ENCODE measurements around the gene ATP12A.

ATP12A gene

DNA sequence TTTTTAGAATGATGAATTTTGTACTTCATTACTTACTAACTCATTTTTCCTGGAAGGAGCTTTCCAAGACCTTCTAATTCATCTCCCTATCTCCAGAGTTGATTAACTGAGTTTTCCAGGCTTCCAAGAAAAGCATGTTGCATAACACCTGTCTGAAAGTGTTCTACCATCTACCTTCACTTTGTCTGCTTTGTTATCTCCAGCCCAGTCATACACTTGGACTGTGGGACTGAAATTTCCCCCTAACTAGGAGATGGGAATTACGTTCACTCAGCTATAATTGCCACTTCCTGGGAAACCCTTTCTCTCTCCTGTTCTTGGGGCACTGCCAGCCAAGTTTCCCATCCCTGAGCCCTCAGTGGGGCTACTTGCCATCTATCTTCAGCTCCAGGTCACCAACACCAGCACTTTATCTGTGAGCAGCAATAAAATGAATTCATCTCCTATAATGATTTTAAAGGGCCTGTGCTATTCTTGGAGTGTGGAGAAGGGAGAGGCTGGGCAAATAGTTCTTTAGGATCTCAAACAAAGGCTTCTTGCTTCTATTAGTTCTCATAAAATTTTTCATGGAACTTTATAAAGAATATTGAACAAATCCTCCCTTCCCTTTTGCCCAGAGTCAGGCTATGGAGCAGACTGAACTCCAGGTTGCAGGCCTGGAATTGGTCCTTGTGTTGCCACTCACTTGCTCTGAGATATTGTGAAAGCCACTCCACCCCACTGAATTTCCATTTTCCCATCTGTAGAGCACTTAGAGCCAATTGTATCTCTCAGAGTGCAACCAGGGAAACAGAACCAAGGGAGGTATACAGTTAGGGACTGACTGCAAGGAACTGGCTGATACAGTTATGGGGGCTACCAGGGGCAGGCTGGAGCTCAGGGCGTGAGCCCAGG, 17.8 kb upstream of the ATP12A start:
- in situ Hi-C loops (cut with MboI; ENCODE audit: low sequenced_read_pairs) = no loop called here

DNA sequence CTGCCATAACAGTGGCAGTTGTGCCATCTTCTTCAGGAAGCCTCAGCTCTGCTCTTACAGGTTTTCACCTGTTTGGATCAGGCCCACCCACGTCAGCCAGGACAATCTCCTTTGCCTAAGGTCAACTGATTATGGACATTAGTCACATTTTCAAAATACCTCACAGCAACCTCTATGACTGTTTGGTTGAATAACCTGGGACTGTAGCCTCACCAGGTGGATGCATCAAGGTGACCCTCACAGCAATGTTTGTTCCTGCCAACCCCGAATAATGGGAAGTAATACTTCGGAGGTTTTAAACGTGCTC, 17.2 kb upstream of the ATP12A start:
- in situ Hi-C loops (cut with MboI; ENCODE audit: low sequenced_read_pairs) = no loop called here

DNA sequence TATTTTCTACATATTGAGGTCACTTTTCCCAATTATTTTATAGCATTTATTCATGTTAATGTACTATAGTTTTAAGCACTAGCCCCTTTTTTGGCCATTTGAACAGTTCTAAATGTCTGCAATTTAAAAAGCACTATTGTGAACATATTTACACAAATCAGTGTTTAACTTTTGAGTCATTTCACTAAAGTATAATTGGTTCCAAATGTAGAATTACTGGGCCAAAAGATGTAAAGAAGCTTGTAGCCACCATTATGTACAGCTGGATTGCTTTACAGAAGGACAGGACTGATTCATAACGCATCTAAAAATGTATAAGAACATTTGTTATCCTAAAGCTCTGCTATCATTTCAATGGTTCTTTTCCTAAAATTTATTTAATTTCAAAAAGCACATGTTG, 16.6 kb upstream of the ATP12A start:
- in situ Hi-C loops (cut with MboI; ENCODE audit: low sequenced_read_pairs) = no loop called here

DNA sequence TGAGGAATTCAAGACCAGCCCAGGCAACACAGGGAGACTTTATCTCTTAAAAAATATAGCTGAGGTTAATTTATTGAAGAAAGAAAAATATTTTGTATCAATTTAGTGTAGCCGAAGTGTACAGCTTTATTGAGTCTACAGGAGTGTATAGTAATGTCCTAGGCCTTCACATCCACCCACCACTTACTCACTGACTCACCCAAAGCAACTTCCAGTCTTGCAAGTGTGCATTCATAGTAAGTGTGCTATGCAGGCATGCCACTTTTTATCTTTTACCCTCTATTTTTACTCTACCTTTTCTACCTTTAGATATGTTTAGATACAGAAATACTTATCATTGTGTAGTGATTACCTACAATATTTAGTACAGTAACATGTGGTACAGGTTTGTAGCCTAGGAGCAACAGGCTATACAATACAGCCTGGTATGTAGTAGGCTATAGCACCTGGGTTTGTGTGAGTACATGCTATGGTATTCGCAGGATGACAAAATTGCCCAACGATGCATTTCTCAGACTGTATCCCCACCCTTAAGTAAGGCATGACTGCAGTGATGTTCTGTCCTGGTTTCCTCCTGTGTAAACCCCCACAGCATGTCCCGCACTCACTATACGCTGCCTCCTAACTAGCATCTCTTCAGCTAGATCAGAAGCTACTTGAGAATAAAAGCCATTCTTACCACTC, 15.3 kb upstream of the ATP12A start:
- in situ Hi-C loops (cut with MboI; ENCODE audit: low sequenced_read_pairs) = no loop called here

DNA sequence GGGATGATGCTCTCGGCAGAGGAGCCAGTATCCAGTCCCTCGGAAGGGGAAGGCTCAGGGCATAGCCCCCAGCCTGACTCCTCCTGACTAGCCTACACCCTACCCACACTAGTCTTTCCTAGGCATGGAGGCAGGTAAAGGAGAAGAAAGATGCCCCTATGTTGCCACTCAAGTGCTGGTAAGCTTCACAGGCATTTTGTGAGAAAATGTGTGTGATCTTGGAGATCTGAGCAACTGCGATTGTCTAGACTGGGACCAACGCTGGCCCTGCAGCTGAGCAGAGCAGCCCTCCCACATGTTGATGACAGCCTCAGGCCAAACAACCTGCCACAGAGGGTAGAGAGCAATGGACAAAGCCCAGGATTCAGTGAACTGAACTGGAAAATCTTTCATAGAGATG, 11.7 kb upstream of the ATP12A start:
- in situ Hi-C loops (cut with MboI; ENCODE audit: low sequenced_read_pairs) = no loop called here

DNA sequence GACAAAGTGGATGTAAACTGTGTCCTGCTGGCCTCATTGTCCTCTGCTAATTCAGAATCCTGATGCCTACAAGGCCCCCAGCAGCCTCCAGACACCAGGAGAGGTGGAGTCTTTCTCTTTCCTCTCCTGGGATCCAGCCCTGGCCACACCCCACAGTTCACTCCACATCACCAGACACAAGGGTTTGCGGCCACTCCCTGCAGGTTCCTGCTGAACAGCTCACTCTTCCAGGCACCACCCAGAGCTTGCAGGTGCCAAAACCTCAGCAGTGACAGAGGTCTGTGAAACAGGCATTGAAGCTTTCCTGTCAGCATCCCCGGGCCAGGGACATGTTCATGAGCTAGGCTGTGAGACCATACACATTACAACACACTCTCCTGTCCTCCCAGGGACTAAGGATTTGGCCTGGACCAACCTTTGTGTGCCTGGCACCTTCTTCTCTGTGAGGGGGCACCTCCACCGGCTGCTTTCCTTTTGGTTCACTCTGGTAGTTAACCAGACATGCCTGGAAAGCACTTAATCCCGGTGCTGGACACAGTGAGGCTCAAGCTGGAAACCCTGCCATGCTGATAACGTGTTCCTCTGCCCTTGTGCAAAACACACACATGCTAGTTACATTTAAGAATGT, 11.1 kb upstream of the ATP12A start:
- in situ Hi-C loops (cut with MboI; ENCODE audit: low sequenced_read_pairs) = no loop called here

DNA sequence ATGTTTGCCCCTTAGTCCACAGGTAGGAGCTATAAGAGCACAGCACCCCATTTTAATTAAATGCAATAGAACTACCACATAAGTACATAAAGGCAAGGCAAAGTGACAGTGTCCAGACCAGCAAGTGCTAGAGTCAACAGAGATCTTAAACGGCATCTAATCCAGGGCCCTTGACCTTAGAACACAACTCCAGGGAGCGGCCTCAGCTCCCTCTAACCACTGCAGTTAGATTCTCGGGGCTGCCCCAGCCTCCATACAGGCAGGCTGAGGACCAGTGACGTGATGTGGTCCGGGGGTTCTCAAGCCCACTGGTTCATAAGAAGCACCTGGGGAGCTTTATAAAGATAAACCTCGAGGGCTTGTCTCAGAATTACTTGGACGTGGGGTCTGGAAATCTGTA, 10.0 kb upstream of the ATP12A start:
- in situ Hi-C loops (cut with MboI; ENCODE audit: low sequenced_read_pairs) = no loop called here

DNA sequence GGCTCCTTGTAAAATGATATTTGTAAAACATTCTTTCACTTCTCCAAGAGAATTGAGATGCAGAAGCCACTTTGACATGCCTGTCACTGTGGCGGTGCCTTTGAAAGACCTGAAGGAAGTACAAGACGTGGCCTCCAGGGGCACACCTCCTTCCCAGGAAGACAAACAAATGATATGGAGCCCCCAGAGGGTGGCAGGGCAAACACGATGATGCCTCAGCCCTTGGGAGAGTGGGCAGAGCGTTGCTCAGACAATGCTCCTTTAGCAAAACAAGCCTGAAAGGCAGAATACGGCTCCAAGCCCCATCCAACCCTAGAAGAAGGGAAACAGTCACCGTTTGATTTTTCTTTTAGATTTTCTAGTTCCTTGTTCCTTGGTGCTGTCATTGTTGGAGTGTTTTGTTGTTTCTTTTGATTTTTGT, 9.2 kb upstream of the ATP12A start:
- in situ Hi-C loops (cut with MboI; ENCODE audit: low sequenced_read_pairs) = no loop called here

DNA sequence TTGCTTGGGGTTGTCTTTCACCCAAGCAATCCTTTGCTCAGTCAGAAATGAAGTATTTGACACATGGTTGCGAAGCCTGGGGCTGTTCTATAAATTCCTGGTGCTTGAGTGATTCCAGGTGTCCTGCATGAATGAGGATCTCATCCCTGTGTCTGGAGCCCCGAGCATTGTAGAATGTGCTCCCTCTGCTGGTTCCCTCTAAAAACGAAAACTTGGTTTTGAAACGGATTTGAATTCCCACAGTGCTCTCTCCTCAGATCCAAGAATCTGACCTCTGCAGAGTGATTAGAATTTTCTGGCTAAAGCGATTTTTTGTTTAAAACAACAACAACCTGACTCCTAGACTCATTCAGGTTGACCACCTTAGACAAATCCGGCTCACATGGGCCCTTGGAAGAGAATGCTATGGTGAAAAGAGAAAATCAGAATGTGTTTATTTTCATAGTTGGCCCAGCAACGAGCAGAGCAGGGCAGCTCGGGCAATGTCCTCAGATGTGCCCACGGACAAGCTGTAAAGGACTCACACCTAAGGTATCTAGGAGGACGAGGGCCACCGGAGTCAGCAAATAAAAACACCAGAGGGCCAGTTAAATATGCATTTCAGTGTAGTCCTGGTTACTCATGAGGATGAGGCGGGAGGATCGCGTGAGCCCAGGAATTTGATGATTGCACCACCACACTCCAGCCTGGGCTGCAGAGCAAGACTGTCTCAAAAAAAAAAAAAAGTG, 8.7 kb upstream of the ATP12A start:
- in situ Hi-C loops (cut with MboI; ENCODE audit: low sequenced_read_pairs) = no loop called here

DNA sequence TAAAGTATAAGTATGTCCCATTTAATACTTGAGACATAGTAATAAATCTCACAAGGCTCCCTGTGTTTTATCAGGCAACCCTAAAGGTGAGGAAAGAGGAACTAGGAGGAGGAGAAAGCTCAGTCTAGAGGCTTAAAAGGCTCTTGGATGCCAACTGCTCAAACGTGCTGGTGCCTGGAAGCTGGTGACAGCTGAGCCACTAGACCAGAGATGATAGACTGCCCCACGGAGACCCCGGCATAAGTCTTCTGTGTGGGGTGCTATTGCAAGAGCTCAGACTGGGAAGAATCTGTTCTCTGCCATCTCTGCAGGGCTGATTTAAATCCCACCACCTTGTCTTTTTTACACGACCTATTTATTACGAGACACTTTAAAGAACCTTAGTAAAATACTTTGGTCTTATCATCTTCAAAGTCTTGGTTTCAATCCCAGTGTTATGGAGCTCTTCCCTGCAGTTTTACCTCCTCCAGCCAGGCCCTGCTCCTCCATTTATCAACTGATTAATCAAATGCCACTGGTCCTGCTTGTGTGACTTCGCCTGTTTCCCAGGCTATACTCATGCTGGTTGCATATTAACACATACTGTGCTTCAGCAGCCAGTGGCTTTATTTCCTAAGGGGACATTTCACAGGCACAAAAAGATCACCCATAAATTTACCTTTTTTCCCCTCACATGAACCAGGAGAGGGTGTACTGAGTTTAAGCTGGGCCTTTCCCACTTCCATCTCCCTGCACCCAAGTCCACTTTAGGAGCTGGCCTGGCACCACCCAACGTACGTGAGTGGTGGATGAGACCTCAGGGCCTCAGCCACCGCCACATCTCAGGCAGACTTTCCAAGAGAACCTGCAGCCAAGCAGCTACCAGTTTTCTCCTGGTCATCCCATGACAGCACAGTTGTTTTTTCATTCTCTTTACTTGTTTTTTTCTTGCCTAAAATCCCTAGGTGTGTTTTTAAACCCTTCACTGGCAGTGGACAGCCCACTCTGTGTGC, 7.8 kb upstream of the ATP12A start:
- in situ Hi-C loops (cut with MboI; ENCODE audit: low sequenced_read_pairs) = no loop called here

DNA sequence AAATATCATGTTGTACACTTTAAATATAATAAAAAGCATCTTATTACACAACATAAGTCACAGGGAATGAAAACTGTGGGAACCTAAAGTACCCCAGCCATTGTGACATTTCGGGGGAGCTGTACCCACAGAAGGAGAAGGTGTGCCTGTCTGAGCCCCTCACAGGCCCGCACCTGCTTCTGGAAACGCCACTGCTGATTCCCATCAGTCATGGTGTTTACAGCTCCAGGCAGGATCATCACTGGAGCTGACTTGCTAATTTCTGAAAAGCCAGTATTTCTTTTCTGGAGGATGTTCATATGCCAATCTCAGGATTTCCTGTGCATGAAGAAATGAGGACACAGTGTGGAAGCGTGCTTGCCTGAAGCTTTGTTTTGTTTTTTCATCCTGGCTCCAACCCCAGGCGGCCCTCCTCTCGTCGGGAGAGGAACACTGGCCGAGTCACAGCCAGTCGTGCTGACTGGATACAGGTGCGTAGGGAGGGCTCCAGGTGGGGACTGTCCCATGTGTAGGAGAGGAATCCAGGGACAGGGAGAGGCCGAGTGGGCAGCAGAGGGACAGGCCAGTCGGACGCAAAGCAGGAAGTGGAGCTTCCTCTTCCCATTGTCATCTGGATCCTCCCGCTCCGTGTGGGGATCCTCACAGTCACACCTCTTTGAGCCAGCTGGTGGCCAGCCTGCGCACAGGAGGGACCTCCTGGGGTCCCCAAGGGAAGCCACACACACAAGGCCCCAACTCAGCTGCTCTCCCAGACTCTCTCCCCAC, 4.2 kb upstream of the ATP12A start:
- in situ Hi-C loops (cut with MboI; ENCODE audit: low sequenced_read_pairs) = no loop called here

DNA sequence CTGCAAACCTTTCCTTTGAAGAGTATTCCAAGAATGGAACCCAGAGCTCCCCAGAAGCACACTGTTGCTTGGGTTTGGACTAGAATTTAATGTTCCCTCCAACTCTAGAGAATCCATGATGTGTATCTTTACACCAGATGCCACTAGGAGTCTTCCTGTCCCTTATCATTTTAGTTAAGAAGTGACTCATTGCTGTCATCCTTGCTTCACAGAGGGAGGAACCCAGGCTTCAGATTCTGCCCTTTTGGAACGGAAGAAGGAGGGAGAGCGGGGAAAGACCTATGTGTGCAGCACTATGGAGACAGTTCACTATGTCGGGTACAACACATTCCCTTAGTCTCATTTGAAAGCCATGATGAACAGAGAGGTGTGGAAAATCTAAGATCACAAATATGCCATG, 2.1 kb upstream of the ATP12A start:
- in situ Hi-C loops (cut with MboI; ENCODE audit: low sequenced_read_pairs) = no loop called here

DNA sequence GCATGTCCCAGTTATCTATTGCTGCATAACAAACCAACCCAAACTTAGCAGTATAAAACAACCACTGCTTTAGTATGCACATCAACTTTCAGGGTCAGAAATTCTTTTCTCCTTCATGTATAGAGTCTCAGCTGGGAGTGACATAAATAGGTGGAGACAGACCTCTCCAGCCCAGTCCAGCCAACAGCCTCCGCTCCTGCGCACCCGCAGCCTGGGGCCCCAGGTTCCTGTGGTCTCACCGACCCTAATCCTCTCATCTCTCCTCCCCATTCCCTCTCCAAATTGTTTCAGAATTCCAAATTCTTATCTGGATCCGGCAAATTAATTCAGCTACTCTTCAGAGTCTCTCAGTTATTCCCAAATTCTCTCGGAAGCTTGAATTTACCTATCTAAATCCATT, 522 bp upstream of the ATP12A start:
- in situ Hi-C loops (cut with MboI; ENCODE audit: low sequenced_read_pairs) = no loop called here

DNA sequence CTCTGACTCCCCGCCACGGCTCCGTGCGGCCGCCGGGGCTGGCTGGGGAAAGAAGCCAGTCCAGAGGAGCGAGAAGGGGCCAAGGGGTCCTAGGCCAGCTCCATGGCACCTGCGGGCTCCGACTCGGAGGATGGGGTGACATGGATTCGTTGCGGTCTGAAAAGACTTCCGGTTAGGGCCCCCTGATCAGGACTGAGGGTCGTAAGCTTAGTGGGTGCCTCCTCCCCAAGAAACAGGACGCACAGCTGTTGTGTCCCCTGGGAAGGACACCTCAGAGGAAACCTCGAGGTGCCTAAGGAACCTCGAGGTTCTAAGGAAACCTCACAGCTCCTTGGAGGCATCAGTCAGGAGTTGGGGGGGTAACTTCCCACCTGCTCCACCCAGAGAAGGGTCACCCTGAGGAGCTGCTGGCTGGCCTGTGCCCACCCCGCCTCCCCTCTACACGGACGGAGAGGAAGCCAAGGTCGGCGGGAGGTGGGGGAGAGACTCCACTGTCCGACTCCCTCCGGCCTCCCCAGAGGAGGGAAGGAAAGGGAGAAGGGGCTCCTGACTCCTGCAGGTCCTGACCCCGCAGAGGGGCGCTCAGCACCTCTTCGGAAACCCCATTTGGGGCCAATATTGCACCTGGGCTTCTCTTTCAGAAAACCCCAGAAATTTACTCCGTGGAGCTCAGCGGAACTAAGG, 855 bp downstream of the ATP12A start:
- in situ Hi-C loops (cut with MboI; ENCODE audit: low sequenced_read_pairs) = no loop called here

DNA sequence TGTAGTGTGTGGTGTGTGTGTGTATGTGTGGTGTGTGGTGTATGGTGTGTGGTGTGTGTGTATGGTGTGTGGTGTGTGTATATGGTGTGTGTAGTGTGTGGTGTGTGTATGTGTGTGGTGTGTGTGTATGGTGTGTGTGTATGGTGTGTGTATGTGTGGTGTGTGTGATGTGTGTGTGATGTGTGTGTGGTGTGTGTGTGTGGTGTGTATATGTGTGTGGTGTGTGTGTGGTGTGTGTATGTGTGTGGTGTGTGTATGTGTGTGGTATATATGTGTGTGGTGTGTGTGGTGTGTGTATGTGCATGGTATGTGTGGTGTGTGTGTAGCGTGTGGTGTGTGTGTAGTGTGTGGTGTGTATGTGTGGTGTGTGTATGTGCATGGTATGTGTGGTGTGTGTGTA, 1.7 kb downstream of the ATP12A start:
- in situ Hi-C loops (cut with MboI; ENCODE audit: low sequenced_read_pairs) = no loop called here

DNA sequence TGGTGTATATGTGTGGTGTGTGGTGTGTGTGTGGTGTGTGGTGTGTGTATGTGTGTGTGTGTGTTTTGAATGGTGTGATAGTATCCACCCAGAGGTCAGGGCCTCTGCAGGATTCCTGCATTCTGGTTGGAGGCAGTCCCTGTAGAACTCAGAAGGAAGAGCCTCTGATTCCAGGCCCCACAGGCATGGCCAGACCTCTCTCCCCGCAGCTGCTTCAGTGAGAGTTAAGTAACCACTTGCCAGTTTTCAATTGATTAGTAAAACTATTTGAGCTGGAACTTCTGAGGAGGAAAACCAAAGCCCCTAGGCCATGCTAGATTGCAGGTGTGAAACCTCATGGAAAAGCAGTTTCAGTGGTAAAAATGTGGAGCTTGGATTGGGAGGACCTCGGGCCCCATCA, 2.1 kb downstream of the ATP12A start:
- in situ Hi-C loops (cut with MboI; ENCODE audit: low sequenced_read_pairs) = no loop called here

DNA sequence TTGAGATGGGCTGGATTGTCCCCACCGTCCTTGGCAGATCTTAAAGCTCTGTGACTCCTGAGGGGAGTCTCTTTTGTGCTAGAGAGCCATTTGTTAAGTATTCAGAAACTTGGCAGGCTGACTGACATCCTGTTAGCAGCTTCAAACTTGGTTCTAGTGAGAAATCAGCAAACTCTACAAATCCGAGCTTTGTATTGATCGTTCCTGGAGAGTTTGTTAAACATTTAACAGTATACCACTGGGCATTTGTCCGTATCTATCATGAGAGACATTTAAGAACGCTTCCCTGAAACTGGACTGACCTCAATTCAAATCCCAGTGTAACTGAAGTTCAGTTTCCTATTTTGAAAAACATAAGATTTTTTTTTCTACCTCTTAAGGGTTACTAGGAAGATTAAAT, 3.1 kb downstream of the ATP12A start:
- in situ Hi-C loops (cut with MboI; ENCODE audit: low sequenced_read_pairs) = no loop called here

DNA sequence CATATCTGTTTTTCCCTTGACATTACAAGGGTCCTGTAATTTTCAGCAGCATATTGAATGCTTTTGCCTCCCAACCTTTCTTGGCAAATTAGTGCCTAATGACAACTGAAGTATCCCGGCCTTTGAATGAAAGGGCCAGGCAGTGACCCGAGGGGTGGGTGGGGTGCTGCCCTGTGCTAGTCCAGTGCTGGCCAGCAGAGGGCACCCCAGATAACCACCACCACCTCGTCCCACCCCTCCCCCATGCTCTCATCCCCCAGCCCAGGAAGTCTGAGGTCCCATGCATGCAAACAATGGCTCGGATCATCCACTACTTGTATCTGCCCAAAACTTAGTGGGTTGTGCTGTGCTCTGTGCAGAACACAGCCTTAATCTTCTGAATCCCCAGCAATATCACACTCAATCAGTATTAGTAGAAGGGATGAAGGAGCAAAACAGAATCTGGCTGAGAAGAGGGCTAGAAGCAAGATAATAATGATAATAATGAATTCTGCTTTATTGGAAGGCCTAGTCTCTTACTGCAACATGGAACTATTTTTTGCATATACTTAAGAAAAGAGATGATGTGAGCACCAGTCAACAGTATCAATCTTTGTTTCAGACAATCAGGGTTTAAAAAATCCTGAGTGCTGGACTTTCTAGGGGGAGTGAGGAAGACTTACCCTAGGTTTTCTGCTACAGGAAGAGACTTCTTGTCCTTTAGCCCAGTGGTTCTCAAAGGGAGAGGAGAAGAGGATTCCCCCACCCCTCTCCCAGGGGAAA, 3.8 kb downstream of the ATP12A start:
- in situ Hi-C loops (cut with MboI; ENCODE audit: low sequenced_read_pairs) = no loop called here
